NCI-H2107 treated with DMSO at 0.1 percent for 48 hours (cell line): ENCODE results near the gene TEX264.

ENCODE experiments used
- DNase-seq: peaks from one replicate; lab custom pipeline; 2025; ENCODE audit not compliant: unreplicated experiment; lab: John Stamatoyannopoulos, UW

TEX264 gene

DNA sequence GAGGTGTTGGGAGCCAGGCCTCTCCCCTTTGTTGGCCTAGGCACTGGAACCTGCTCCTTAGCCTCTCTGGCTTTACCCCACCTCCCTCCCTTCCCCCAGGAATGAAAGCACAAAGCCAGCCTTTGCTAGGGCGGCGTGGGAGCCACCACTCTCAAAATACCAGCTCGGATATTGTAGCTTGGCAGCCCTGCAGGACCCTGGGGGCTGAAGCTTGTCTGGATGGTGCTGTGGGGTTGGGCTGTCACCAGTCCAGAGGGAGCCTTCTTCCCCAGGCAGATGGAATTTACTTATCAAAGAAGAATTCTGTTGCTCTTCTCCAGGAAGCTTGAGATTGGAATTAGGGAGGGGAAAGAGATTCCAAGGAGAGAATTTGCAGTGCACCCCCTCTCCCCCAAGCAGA, 20.9 kb downstream of the TEX264 start:
- DNase-seq: no peak

GRCh38 chr3:51692980-51693395, 21.9 kb downstream of the TEX264 start:
- DNase-seq: no peak

DNA sequence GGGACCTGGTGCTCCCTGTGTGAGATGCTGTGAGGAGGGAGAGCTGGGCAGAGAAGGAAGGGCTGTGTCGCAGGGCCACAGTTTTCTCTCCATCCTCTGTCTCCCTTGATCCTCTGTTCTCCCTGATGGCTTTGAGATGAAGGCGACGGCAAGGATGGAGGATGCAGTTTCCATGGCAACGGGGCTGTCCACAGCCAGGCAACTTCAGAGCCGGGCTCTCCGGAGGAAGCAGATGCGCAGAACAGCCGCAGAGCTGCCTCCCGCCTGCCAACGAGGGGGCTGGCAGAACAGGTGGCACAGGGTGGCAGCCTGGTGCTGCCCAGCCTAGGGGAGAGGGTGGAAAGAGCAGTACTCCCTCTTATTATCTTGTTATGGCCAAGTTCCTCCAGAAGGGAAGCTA, 25.9 kb downstream of the TEX264 start:
- no peak for DNase-seq

DNA sequence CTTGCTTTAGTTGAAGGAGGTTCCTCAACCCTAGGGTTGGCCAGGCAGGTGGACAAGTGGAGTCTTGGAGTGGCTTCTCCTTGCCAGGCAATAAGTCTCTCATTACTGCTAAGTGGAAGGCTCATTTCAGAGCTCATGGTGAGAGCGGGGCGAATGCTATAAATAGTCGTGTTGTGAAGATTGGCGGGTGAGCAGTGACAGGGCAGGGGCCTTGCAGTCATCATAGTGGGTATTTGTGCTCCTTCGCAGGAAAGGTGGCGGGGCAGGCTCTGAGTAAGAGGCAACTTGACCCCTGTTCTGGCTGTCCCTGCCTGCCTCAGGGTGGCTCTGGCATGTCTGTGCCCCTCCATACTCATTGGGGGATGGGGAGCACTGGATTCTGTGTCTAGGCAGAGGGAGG, 27.2 kb downstream of the TEX264 start:
- no peak for DNase-seq

DNA sequence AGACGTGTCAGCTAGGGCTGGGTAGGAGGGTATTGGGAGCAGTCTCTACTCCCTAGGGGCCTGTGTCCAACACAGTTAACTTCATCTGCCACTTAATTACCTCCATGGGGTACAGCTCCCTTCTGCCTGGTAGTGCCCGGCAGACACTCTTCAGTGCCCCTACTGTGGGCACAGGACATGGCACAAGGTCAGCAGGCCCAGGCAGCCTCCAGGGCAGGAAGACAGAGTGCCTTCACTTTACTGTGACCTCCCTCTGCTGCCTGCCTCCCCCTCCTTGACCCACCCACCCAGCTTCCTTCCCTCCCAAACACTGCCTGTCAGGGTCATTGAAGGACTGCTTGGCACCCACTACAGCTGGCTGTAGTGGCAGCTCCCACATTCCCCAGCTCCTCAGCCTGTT, 29.4 kb downstream of the TEX264 start:
- DNase-seq: no peak

DNA sequence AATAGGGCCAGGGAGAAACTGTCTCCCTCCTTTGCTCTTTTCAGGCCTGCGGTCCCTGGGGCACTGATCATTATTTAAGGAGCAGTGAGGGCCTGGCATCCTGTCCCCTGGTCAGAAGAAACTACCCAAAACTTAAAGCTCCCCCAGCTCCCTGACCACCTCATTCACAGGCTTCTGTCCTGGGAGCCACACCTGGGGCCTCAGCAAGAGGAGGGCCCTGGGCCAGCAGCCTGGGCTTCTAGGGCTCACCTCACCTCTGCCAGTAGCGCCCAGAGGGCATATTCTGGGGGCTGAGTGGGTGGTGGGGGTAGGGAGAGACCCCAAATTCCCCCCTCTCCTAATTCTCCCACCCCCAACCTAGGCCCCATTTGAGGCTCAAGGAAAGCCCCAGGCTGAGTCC, 31.1 kb downstream of the TEX264 start:
- DNase-seq: no peak

DNA sequence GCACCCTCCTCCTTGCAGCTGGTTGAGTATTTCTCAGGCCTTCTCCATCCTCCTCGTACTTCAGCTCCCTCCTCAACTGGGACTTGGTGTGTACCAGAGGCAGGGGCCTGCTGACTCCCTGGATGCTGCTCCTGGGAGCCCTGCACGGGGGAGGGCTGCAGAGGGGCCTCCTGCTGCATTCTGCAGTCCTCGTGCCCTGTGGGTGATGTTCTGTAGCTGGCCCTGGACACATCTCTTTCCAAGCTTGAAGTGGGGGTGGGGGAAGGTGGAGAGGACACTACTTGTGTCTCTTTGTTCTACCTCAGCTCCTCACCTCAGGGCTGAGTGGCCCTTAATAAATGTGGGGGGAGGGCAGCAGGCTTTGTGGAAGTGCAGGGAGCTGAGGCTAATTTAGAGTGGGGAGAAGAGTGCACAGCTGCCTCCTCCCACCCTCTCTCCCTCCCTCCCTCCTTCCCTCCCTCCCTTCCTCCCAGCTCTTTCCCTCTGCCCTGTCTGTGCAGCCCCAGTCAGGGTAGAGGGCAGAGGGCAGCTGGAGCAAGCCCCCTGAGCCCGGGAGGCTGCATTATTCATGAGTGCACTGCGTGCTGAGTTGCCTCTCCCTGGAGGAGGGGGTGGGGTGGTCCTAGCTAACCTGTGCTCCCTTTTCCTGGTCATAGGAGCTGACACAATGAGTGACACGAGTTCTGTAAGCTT, 32.2 kb downstream of the TEX264 start:
- DNase-seq: peak; percentile 52

DNA sequence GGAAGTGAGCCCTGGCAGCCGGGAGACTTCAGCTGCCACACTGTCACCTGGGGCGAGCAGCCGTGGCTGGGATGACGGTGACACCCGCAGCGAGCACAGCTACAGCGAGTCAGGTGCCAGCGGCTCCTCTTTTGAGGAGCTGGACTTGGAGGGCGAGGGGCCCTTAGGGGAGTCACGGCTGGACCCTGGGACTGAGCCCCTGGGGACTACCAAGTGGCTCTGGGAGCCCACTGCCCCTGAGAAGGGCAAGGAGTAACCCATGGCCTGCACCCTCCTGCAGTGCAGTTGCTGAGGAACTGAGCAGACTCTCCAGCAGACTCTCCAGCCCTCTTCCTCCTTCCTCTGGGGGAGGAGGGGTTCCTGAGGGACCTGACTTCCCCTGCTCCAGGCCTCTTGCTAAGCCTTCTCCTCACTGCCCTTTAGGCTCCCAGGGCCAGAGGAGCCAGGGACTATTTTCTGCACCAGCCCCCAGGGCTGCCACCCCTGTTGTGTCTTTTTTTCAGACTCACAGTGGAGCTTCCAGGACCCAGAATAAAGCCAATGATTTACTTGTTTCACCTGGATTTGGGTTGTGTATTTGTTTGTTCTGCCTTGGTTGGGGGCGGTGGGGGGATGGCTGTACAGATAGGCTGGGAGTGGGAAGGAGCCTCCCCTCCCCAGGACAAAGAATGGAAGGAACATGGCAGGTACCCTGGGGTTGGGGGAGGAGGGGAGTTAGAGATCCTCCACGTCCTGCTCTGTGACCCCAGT, 32.9 kb downstream of the TEX264 start:
- DNase-seq: no peak

DNA sequence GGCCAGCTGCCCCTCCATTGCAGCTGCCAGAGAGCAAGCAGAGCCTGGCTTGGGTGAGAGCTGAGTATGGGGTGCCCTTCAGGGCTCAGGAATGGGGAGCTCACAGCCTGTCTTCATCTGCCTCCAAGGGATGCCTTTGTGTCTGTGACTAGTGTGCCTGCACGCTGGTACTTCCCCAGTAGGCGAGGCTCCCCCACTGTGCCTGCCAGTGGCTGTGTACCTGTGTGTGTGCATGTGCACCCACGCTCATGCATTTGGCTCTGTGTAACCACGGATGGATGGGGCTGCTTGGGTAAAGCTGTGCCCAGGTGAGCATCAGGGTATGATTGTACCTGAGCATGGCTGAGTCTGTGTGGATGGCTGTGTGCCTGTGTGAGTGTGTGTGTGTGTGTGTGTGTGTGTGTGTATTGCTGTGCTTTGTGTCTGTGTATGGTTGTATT, 33.5 kb downstream of the TEX264 start:
- no peak for DNase-seq

DNA sequence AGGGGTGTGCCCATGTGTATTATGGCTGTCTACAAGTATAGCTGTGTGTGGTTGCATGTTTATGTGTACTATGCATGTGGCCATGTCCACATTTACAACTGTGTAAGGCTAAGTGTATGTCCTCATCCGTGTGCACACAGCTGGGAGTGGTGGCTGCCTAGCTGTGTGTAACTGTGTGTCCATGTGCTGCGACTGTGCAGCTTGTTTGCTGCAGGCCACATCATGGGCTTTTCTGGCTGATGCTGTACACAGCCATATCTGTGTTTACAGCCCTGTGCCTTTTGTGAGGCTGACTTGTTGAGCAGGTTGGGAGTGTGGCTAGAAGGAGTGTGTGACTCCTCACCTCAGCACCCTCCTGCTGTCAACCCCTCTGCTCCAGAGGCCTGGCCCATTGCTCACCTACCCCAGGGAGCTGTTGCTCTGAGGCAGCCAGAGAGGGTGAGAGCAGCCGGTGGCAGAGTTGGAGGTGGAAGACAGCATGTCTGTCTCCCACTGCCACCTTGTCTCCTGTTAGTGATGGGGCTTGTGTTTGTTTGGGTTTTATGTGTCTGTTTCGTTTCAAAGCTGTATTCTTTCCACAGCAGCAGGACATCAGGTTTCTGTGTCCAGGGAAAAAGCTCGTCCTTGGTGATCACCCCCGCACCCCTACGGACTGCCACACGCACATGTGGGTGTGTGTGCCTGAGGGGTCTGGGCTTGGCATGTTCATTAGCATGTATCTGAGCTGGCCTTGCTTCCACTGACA, 34.4 kb downstream of the TEX264 start:
- no peak for DNase-seq

DNA sequence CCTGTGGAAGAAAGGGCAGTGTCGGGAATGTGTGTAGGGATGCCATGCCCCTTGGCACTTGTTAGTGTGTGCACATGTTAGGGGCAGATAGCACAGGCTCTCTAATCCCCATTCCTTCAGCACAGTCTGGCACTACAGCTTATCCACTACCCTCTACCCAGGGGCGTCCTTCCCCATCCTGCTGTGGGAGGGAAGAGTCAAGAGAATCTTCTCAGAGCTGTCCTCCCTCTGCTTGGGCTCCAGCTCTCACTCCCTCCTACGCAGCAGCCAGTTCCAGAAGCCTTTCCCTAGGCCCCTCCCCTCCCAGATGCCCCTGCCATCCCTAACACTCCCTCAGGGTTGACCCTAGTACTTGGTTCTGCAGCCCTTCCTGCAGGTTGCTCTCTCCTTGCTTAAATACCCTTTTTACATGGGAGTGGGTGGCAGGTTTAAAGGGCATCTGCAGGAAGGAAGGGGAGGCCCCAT, 35.0 kb downstream of the TEX264 start:
- DNase-seq: no peak

- DNase-seq: peak; percentile 12
Measured at GRCh38 chr3:51706788-51707731, 36.0 kb downstream of the TEX264 start, which contains the start of gene GRM2. GRM2 (plus strand) TSS chr3:51707068; CDS start chr3:51708984, 1,916 bp downstream.

GRCh38 chr3:51708216-51708845, 37.3 kb downstream of the TEX264 start:
- no peak for DNase-seq

- no peak for DNase-seq
Measured at GRCh38 chr3:51709004-51709420, 38.0 kb downstream of the TEX264 start.

GRCh38 chr3:51709675-51710074, 38.6 kb downstream of the TEX264 start:
- DNase-seq: no peak

- no peak for DNase-seq
Measured at GRCh38 chr3:51710631-51711351, 39.7 kb downstream of the TEX264 start.

- no peak for DNase-seq
Measured at GRCh38 chr3:51711352-51712037, 40.4 kb downstream of the TEX264 start.

- DNase-seq: no peak
Measured at GRCh38 chr3:51712038-51712420, 41.0 kb downstream of the TEX264 start.

DNA sequence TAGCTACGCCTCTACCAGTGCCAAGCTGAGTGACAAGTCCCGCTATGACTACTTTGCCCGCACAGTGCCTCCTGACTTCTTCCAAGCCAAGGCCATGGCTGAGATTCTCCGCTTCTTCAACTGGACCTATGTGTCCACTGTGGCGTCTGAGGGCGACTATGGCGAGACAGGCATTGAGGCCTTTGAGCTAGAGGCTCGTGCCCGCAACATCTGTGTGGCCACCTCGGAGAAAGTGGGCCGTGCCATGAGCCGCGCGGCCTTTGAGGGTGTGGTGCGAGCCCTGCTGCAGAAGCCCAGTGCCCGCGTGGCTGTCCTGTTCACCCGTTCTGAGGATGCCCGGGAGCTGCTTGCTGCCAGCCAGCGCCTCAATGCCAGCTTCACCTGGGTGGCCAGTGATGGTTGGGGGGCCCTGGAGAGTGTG, 41.5 kb downstream of the TEX264 start:
- DNase-seq: no peak
